22Rv1 (cell line): Measurements from ENCODE around the gene CSMD2.
"Not testable (repeated sequence)": the region's sequence is repeated elsewhere in the genome, so short reads cannot be mapped to it uniquely, and the experiment has no call there.

Experiments used
- H3K27ac ChIP-seq: fragments of 450-650 bp; 2 replicates; pipeline ENCODE4 v1.5.1; 2017
- CTCF ChIP-seq: fragments of 450-650 bp; IDR thresholded peaks from 2 replicates; pipeline ENCODE4 v1.5.1; 2017; ENCODE audit warnings: mild to moderate bottlenecking
- ZFX ChIP-seq: fragments of 450-650 bp; IDR thresholded peaks from 2 replicates; pipeline ENCODE4 v1.6.1; 2017; ENCODE audit warnings: antibody characterized with exemption, borderline replicate concordance

Gene CSMD2

GRCh38 chr1:34188418-34188817 is 23.4 kb upstream of the CSMD2 start:
- H3K27ac ChIP-seq: no peak overlapping the region
- TF ChIP-seq CTCF (no peak), ZFX (no peak)

GRCh38 chr1:34186741-34187494 is 21.9 kb upstream of the CSMD2 start:
- H3K27ac ChIP-seq: no peak overlapping the region
- no peak for TF ChIP-seq ZFX

GRCh38 chr1:34183381-34183780 is 18.4 kb upstream of the CSMD2 start:
- not testable (repeated sequence) for H3K27ac ChIP-seq

- no peak overlapping the region for H3K27ac ChIP-seq
- TF ChIP-seq ZFX (no peak), CTCF (no peak)
Observed at GRCh38 chr1:34178072-34178471, 13.0 kb upstream of the CSMD2 start.

- no peak for TF ChIP-seq ZFX
- no peak; the same call in 1 of the 2 replicates for TF ChIP-seq CTCF
- no peak within 1 kb of the TSS for H3K27ac ChIP-seq
Observed at GRCh38 chr1:34176830-34177603, 12.0 kb upstream of the CSMD2 start, which contains the start of gene C1orf94. C1orf94 (plus strand) TSS chr1:34176907; CDS start chr1:34177790, 883 bp downstream.

GRCh38 chr1:34175744-34176143 is 10.7 kb upstream of the CSMD2 start:
- TF ChIP-seq CTCF (no peak), ZFX (no peak)
- H3K27ac ChIP-seq: no peak overlapping the region

- no peak for TF ChIP-seq CTCF
- TF ChIP-seq ZFX: no peak
- H3K27ac ChIP-seq: no peak overlapping the region
Observed at GRCh38 chr1:34167389-34167788, 2.4 kb upstream of the CSMD2 start.

GRCh38 chr1:34166625-34167361 is 1.8 kb upstream of the CSMD2 start:
- H3K27ac ChIP-seq: no peak overlapping the region
- TF ChIP-seq ZFX: no peak
- TF ChIP-seq CTCF: no peak
